GM18511 (cell line): ENCODE data around the gene CPOX.
"Not testable (repeated sequence)": the region's sequence is repeated elsewhere in the genome, so short reads cannot be mapped to it uniquely, and the experiment has no call there.

Experiments
- ATAC-seq: cut with Tn5 transposase; IDR thresholded peaks from one replicate; pipeline ENCODE4 v1.9.1; 2021; ENCODE audit warnings: mild to moderate bottlenecking, moderate library complexity; ENCODE audit not compliant: unreplicated experiment

CPOX gene

DNA sequence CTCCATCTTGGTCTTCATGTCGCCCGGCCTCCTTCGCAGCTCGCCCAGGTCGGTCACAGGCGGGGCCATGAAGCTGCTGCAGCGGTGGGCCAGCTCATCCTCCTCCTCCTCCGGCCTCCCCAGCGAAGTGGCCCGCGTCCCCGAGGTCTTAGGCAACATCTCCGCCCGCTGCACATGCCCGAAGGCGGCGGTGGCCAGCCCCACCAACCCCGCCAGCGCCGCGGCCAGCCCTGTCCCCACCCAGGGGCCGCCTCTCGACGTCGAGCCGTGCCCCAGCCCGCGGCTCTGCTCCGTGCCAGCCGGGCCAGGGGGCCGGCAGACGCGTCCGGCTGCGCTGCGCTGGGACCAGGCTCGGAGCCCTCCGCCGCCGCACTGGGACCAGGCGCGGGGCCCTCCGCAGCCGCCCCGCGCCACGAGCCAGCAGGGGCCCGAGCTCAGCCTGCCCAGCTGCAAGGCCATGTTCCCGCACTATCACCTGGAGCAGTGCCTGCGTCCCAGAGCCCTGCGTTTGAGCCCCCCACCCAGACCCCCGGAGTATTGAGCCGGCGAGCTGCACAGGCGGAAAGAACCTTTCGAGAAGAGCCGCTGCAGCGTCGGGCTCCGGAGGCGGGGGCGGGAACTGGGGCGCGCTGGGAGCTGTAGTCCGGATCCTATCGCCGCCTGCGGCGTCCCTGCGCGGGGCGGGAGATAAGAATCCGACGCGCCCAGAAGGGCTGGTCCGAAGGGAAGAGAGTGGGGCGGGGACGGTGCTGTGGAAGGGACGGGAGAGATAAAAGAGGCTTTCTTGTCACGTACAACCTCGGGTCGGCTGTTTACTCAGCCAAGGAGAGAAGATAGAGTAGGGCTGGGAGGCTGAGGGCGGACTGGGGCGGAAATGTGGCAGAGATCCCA, at the start of gene CPOX:
Gene CPOX (minus strand): TSS at position 566 of the 891 bp plus-strand sequence. CDS start 107 bp downstream, at position 459.
- ATAC-seq: peak; percentile 95

GRCh38 chr3:98642769-98643168, 49.4 kb upstream of the CPOX start:
- ATAC-seq: not testable (repeated sequence)

DNA sequence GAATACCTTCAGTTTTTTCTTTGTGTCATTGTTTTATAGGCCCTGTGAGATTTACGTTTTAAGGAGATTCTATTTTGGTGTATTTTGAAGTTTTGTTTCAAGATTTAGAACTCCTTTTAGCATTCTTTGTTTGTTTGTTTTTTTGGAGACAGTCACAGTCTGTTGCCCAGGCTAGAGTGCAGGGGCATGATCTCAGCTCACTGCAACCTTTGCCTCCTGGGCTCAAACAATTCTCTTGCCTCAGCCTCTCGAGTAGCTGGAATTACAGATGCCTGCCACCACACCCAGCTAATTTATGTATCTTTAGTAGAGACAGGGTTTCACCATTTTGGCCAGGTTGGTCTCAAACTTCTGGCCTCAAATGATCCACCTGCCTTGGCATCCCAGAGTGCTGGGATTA, 48.3 kb upstream of the CPOX start:
- not testable (repeated sequence) for ATAC-seq

DNA sequence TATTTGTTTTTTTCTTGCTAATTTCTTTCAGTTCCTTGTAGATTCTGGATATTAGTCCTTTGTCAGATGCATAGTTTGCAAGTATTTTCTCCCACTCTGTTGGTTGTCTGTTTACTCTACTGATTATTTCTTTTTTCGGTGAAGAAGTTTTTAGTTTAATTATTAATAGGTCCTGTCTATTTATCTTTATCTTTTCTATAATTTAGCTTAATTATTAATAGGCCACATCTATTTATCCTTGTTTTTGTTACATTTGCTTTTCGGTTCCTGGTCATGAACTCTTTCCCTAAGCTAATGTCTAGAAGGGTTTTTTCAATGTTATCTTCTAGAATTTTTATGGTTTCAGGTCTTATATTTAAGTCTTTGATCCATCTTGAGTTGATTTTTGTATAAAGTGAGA, 45.1 kb upstream of the CPOX start:
- not testable (repeated sequence) for ATAC-seq

DNA sequence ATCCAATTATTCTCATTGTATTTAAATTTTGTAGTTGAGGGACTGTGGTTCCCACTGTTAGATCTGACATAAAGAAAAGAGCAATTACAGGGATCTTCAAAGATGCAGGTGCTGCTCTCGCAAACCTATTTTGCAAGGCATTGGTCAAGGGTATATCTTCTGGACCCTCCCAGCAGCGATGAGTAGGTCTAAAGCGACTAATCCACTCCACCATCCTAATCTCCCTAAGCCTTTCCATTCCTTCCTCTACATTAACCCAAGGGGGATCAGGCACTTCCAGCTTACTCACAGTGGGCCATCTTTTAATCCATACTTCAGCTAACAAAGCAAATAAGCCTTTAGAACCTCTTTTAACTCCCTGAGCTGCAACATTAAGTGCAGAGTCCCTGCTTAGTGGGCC, 37.0 kb upstream of the CPOX start:
- no peak for ATAC-seq

DNA sequence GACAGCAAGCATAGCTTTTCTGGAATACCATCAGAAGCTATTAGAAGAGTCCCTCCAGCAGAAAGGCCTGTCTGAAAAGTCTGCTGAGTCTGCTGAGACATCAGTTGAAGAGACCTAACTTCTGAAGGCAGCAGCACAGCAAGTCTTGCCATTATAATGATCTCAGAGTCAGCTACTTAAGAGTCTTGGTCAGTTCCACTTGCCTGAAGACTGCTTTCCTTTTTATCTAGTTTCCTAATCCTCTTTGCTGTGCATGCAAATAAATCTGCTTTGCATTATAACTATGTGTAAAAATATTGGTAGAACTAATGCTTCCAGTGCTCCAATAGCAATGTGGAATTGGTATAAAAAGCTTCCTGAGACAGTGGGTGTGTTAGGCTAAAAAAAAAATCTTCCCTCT, 34.9 kb upstream of the CPOX start:
- no peak for ATAC-seq

GRCh38 chr3:98626151-98626550, 32.7 kb upstream of the CPOX start:
- ATAC-seq: no peak

- ATAC-seq: no peak
Measured at GRCh38 chr3:98623572-98624280, 30.3 kb upstream of the CPOX start.

DNA sequence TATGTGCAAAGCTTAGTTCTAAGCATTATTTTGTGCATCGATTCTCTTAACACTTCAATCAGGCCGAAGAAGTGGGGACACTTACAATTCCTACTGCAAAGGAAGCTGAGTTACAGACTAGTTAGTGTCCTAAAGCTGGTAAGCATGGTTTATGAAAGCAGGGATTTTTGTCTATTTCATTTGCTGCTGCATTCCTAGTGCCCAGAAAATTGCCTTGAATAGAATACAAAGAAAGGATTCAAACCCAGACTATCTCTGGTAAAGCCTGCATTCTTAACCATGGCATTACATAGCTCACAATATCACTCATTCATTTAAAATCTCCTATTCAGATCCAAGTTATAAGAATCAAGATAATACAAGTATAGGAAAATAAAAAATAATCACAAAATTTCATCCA, 24.4 kb upstream of the CPOX start:
- no peak for ATAC-seq

GRCh38 chr3:98613616-98614015, 20.2 kb upstream of the CPOX start:
- peak; percentile 17 for ATAC-seq

DNA sequence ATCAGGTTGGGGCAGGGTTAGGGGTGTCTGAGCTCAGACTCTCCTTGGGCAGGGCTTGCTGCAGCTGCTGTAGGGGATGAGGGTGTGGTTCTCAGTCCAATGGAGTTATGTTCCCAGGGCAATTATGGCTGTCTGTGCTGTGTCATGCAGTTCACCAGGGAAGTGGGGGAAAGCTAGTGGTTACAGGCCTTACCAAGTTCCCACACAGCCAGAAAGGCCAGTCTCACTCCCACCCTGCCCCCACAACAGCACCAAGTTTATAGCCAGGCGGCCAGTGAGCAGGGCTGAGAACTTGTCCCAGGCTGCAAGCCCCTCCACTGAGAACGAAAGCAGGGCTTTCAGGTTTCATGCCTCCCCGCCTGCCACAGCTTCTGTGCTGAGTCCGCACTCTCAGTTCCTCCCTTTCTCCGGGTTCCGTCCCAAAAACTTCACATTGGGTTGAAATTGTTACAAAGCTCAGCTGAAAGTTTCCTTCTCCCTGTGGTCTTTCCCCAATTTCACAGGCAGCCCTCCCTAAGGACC, 19.6 kb upstream of the CPOX start:
- peak; percentile 74 for ATAC-seq

GRCh38 chr3:98612587-98612986, 19.2 kb upstream of the CPOX start:
- peak; percentile 53 for ATAC-seq

DNA sequence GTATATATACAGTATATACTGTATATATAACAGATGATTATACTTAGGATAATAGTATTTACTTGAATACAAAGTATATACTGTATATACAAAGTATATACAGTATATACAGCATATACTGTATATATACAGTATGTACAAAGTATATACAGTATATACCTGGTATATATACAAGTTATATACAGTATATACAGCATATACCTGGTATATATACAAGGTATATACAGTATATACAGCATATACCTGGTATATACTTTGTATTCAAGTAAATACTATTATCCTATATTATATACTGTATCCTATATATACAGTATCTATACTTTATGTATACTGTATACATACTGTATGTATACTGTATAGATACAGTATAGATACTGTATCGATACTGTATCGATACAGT, 14.6 kb upstream of the CPOX start:
- ATAC-seq: no peak

DNA sequence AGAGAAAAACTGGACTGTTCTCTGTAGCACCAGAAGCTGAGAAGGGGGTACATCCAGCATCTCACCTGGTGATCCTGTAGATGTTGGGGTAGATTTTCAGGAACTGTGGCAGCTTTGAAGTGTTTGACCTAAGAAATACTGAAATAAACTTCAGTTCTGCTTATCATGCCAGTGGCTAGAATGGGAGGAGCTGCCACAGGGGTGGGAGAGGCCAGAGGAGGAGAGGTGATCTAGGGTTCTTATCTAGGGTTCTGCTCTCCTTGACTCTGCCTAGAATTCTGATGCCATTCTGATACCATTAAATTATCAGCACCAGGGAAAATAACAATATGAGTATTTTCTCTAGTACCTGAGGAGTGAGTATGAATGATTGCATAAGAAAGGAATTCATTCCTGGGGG, 10.2 kb upstream of the CPOX start:
- ATAC-seq: no peak

GRCh38 chr3:98602078-98602678, 8.8 kb upstream of the CPOX start:
- peak; percentile 75 for ATAC-seq

GRCh38 chr3:98601180-98601579, 7.8 kb upstream of the CPOX start:
- ATAC-seq: no peak

- peak; percentile 67 for ATAC-seq
Measured at GRCh38 chr3:98600412-98601095, 7.1 kb upstream of the CPOX start.

GRCh38 chr3:98599647-98600411, 6.4 kb upstream of the CPOX start:
- ATAC-seq: no peak

- ATAC-seq: no peak
Measured at GRCh38 chr3:98598492-98598891, 5.1 kb upstream of the CPOX start.
